Epidermal melanocyte (primary cell): ENCODE data around the gene TSR3.

Experiments
- DNase-seq: peaks from one replicate; pipeline ENCODE4 v3.0.0; 2011; ENCODE audit warnings: low spot score; ENCODE audit not compliant: insufficient read length

The TSR3 gene

GRCh38 chr16:1378087-1378803 is 26.6 kb upstream of the TSR3 start:
- DNase-seq, result no peak

GRCh38 chr16:1377406-1378010 is 25.8 kb upstream of the TSR3 start:
- no peak for DNase-seq

- no peak for DNase-seq
These were observed 24.2 kb upstream of the TSR3 start for GRCh38 chr16:1375741-1376410.

GRCh38 chr16:1375298-1375640 is 23.6 kb upstream of the TSR3 start:
- no peak for DNase-seq

- DNase-seq, result no peak
These were observed 23.0 kb upstream of the TSR3 start for GRCh38 chr16:1374418-1375297.

- DNase-seq, result no peak
These were observed 20.7 kb upstream of the TSR3 start for GRCh38 chr16:1372292-1372950.

GRCh38 chr16:1371054-1371978 is 19.6 kb upstream of the TSR3 start:
- DNase-seq, result no peak

- no peak for DNase-seq
These were observed 16.0 kb upstream of the TSR3 start for GRCh38 chr16:1367486-1368174.

- DNase-seq, result no peak
These were observed 15.1 kb upstream of the TSR3 start for GRCh38 chr16:1366712-1367299.

- DNase-seq, result no peak
These were observed 14.5 kb upstream of the TSR3 start for GRCh38 chr16:1366060-1366711.

- DNase-seq, result no peak
These were observed 12.8 kb upstream of the TSR3 start for GRCh38 chr16:1364510-1364909.

GRCh38 chr16:1363501-1364041 is 11.9 kb upstream of the TSR3 start:
- DNase-seq, result peak; percentile 66

- DNase-seq, result no peak
These were observed 11.1 kb upstream of the TSR3 start for GRCh38 chr16:1362807-1363206.

- no peak for DNase-seq
These were observed 10.1 kb upstream of the TSR3 start for GRCh38 chr16:1361685-1362360.

- no peak for DNase-seq
These were observed 6.4 kb upstream of the TSR3 start for GRCh38 chr16:1357906-1358566.

GRCh38 chr16:1356061-1356900 is 4.6 kb upstream of the TSR3 start:
- no peak for DNase-seq
